PFSK-1 (cell line): ENCODE results near the gene UXS1.

ENCODE experiments used
- FOXP2 ChIP-seq: optimal IDR thresholded peaks from 2 replicates; pipeline ENCODE3; 2011; ENCODE audit warnings: borderline replicate concordance, control low read depth, inconsistent platforms; ENCODE audit not compliant: insufficient read depth; ENCODE audit errors: extremely low read length, extremely low read depth
- POLR2AphosphoS5 ChIP-seq: IDR thresholded peaks from 2 replicates; pipeline ENCODE4 v1.6.1; 2012; ENCODE audit warnings: low read depth, mild to moderate bottlenecking, control low read depth, low read length, moderate library complexity
- REST ChIP-seq, 2 experiments: IDR thresholded peaks; 2 replicates each; pipeline versions ENCODE4 v1.6.1 to v1.8.0; 2011 to 2012; ENCODE audit warnings: low read depth in 2 of 2, low read length in 2 of 2, control low read depth in 1 of 2, inconsistent platforms in 1 of 2, mild to moderate bottlenecking in 1 of 2, moderate library complexity in 1 of 2; ENCODE audit not compliant: insufficient read depth in 1 of 2
- SIN3A ChIP-seq: IDR thresholded peaks from 2 replicates; pipeline ENCODE4 v1.6.1; 2012; ENCODE audit warnings: mild to moderate bottlenecking, low read length, moderate library complexity, borderline replicate concordance; ENCODE audit not compliant: insufficient read depth
- TAF1 ChIP-seq: IDR thresholded peaks from 2 replicates; pipeline ENCODE4 v1.6.1; 2012; ENCODE audit warnings: low read length, control low read depth, borderline replicate concordance; ENCODE audit not compliant: insufficient read depth

UXS1 gene

DNA sequence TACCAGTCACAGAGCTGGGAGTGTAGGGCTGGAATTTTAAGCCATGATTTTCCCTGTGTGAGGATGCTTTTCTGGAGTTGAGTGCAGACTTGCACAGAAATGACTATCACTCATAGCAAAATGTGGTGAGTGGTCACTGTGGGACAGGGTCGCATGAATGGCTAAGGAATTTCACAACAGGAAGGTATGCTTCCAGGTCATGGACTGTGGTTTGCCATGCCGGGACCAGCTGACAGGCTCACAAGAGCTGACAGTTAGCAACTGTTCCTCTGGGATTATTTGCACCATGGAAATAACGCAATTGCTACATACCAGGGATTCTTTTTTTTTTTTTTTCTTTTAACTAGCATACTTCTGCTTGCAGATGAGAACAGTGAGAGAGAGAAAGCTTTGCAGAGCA lies 3.8 kb upstream of the UXS1 start:
- TF ChIP-seq FOXP2 (no peak), TAF1 (no peak), SIN3A (no peak), REST (IDR thresholded peaks at IDR 0.05; ENCODE audit: insufficient read depth in 1 of 2, low read depth in 2 of 2, low read length in 2 of 2) (no peak), POLR2AphosphoS5 (no peak)

GRCh38 chr2:106195981-106196380 lies 1.9 kb upstream of the UXS1 start:
- no peak for TF ChIP-seq FOXP2
- TF ChIP-seq SIN3A: no peak

DNA sequence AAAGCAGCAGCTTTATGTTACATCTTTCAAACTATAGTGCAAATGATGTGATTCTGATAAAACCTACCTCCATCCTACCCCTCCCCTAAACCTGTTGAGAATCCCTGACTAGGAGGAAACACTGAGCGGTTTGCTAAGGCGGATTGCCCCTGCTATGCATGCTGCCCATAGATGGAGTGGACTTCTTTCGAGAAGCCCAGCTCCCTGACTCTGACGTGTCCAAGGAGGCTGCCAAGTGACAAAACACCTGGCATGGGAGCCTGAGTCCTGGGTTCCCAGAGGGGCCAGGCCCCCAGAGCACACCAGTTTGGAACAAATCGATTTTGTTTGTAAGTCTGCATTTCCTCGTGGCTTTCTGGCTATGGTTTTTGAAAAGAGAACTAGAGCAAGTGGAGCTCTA lies 1.4 kb upstream of the UXS1 start:
- TF ChIP-seq POLR2AphosphoS5 (no peak), SIN3A (no peak), TAF1 (no peak), FOXP2 (no peak), REST (IDR thresholded peaks at IDR 0.05; ENCODE audit: insufficient read depth in 1 of 2, low read depth in 2 of 2, low read length in 2 of 2) (no peak)

DNA sequence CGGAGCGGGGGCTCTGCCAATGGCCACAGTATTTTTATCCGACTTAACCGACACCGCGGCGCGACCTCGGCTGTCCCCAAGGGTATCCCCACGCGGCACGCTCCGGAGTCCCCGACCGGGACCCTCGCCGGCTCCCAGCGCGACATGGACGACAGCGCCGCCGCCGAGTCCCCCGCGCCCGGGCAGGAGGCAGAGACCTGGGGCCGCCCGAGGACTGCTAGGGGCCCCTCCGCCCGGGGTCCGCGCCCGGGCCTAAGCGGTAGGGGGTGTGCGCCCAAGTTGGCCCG lies 468 bp downstream of the UXS1 start:
- no peak for TF ChIP-seq SIN3A
- TF ChIP-seq POLR2AphosphoS5: no peak
- TF ChIP-seq REST (IDR thresholded peaks at IDR 0.05; ENCODE audit: insufficient read depth in 1 of 2, low read depth in 2 of 2, low read length in 2 of 2): no peak
- TF ChIP-seq FOXP2: no peak
- no peak for TF ChIP-seq TAF1

DNA sequence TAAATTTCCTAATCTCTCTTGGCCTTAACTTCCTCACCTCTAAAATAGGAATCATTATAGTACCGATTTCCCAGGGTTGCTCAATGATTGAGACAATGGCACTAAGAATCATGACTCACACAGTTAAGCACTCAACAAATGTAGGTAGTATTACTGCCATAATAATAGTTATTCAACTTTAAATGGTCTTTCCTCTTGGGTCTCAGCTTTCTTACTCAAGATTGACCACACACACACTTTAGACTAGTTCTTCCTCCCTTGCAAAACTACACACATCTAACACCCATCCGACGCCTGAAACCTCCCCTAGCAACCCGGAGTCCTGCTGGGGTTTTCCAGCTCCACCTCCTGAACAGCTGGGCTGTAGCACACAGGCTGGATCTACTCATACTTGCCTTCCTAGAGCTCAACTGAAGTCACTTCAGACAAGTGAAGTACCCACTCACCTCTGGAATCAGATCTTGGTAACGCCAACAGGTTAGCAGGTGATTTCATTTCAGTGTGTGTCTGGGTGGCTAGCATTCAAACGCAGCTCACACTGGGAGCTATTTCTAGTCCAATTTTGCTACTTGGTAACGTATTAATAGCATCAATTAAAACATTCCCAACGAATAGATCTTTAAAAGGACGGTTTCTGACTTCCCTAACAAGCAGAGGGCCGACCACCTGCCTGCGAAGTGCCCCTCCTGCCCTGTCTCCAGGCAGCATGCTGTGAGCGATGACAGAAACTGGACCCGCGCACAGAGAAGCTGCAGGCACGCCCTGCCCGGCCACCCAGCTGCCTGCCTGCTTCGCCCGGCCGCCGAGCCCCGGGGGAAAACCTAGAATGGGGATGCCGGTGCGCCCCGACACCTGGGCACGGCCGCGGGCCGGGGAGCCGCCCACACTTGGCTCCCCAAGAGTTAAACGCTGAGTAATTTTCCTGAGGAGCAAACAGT lies 1.1 kb downstream of the UXS1 start:
- TF ChIP-seq SIN3A: no peak
- TF ChIP-seq TAF1: no peak
- TF ChIP-seq FOXP2: no peak
- no peak for TF ChIP-seq POLR2AphosphoS5
- no peak for TF ChIP-seq REST (IDR thresholded peaks at IDR 0.05; ENCODE audit: insufficient read depth in 1 of 2, low read depth in 2 of 2, low read length in 2 of 2)
